Mesenteric fat pad (tissue), 1 donor: ENCODE results near the gene HOXC13. TPM values are rescaled to one million over a fixed set of nuclear protein-coding genes. Genes with fewer than 3 reads are reported as not detected.

Experiments used
- DNase-seq: peaks from one replicate; pipeline ENCODE4 v3.0.0-alpha.2; 2020; ENCODE audit warnings: low spot score
- total RNA-seq: library from RNA; stranded (reverse); fragmentation: NEBNext Ultra II Directional; extraction: Animal tissue kit (Norgen Biotek cat#: 25700); gene quantifications from one replicate; pipeline ENCODE4 v1.2.1, GENCODE V29; 2021
- donor health status: DM: yes; HTN: yes; CAD: no.

HOXC13 gene
- total RNA-seq, 1 donor from 2014 or later, result not detected

DNA sequence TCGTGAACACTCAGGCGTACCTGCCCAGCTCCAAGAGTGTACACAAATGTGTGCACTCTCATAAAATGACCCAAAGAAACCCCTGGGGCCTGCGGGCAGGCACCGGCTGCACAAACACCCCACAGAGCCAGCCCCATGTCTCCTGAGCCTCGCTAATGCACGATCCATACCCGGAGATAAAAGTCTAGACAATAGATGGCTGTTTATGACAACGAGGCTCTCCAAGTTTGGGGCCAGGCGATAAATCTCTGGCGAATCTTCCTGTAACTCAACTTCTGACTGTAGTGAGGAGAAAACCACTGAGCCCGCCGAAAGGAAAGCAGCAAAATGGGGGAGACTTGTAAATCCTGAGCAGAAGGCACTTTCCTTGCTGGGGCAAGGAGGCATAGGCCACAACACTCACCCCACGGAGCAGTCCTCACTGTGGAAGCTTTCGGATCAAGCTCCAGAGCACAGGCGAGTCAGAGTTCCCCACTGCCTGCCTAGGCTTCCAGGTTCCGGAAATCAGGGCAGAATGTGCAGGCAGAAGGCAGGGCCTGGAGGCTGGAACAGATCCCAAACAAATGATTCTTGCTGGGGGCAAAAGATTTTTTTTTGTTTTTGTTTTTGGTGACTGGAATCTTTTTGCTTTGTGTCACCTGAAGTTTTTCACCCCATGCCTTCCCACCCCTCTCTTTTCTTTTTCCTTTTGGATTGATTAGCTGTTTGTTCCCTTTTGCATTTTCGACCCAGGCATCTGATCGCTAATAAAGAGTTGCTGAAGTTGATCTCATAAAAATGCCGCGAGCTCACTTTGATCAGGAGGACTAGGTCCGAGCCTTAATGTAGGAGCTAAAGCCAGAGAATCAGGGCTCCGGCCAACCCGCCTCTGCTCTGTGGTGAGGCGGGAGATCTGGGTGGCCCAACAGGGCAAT, 29.8 kb downstream of the HOXC13 start:
- DNase-seq, result no peak

DNA sequence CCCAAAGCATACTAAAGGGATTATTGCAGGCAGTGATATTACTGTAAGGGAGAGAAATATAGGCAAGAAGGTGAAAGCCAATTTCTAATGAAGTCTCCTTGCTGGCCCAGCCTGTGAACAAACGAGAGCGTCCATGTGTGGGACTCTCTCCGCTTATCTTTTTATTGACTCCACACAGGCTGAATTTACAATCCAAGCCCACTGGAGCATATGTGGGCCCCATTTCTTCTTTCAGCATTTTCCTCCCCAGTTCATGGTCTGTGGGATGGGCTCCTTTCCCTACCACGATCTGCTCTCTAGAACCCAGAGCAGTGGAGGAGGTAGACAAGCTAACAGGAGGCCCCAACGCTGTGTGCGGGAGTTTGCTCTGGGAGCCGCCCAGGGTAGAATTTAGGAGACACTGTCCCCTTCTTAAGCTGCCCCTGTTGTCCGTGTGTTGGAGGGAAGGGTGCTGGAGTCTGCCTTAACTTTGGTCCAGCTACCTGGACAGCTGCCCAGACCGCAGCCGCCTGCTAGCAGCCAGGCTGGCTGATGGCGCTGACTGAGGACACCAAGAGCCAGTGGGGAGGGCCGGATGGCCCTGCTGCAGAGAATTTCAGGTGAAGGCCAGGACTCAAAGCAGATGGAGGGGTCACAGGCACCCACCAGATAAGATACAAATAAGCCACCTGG, 31.1 kb downstream of the HOXC13 start:
- no peak for DNase-seq

DNA sequence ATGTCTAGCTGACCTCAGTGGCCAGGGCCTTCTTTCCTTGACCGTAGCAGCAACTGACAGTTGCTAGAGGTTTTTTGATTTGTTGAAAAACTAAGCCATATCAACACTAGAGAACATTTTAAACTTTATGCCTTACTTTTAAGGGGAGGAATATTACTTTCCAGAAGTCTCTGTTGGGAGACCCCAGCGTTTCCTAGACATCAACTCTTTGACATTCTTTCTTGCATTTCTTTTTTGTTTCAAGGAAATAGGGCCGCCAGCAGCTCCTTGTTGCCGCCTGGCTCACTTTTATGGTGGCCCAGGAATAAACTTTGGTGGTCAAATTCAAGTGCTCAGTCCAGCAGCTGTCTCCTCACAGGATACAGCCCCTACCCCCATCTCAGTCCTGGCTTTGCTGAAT, 31.8 kb downstream of the HOXC13 start:
- no peak for DNase-seq

DNA sequence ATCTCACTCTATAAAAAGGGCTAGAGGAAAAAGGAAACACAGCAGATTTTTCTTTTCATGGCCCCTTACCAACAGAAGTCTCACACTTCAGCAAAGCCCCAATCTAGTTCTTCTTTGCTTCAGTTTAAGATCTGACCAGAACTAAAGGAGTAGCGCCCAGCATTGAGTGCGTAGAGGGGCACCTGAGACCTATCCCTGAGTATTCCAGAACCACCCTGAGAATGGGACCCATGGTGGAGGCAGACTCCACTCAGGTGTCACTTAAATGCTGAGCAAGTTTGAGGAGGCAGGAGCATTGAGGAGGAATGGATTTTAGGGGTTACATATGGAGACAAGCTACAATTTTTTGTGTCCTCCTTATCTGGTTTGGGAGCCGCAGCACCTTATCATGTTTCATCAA, 32.5 kb downstream of the HOXC13 start:
- no peak for DNase-seq

DNA sequence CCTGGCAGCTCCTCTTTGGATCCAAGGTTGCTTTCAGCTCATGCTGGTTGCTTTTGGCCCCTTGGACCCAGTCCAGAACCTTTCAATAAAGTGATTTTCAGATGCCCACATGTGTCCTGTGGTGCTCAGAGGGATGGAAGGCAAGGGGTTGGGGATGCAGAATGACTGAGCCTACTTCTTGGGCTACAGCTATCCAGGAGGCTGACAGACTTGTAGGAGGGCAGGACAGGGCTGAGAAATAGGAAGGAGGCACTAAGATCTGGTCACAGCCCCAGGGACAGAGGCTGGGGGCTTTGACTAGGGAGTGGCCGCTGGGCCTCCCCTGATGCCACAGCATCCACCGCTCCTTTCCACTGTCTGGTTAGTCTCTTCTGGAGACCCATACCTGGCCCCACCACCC, 33.1 kb downstream of the HOXC13 start:
- no peak for DNase-seq

DNA sequence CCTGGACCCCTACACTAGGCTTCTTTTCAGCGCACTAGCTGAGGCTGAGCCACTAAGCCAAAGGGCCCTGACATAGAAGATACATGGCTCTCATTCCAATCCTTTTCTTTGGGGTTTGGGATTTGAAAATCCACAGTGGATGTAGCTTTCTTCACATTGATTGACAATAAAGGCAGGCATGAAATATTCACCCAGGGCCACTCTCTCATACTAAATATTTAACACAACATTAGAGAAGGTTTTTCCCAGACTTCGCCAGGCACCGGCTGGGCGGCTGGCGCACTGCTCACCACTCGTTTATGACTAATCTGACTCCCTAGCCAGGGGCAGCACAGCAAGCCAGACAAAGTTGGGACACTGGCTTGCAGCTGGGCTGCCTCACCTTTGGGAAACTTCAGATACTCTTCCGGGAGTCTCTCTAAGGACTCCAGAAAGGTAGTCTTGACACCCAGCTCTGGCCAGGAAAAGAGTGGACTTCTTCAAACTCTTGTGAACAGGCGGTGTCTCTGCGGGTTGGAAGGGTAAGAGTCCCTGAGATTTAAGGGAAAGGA, 33.6 kb downstream of the HOXC13 start:
- DNase-seq, result no peak

DNA sequence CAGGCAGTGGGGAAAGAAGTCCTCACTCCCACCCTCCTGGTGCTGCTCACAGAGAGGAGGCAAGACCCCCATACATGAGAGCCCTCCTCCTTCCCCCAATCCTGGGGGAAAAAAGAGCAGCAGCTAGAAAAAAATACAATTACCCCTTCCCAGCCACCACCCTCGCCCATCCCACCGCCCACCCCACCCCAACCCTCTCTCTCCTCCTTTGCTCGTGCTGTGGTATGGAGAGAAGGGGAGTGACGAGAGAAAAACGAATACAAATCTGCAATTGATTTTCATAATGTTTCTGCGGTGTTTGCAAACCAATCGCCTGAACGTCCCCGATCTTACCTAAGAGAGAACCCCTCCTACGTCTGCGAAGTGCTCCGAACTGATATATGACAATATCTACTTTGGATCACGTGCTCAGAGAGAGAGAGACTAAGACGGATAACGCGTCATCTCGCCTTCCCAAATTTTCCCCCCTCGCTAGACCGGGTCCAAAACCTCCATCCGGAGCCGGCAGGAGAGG, 34.1 kb downstream of the HOXC13 start, which contains the start of gene HOXC11:
Gene HOXC11 (plus strand): TSS at position 405 of the 514 bp plus-strand sequence. CDS start 116 bp downstream, outside the sequence.
- DNase-seq, result no peak

DNA sequence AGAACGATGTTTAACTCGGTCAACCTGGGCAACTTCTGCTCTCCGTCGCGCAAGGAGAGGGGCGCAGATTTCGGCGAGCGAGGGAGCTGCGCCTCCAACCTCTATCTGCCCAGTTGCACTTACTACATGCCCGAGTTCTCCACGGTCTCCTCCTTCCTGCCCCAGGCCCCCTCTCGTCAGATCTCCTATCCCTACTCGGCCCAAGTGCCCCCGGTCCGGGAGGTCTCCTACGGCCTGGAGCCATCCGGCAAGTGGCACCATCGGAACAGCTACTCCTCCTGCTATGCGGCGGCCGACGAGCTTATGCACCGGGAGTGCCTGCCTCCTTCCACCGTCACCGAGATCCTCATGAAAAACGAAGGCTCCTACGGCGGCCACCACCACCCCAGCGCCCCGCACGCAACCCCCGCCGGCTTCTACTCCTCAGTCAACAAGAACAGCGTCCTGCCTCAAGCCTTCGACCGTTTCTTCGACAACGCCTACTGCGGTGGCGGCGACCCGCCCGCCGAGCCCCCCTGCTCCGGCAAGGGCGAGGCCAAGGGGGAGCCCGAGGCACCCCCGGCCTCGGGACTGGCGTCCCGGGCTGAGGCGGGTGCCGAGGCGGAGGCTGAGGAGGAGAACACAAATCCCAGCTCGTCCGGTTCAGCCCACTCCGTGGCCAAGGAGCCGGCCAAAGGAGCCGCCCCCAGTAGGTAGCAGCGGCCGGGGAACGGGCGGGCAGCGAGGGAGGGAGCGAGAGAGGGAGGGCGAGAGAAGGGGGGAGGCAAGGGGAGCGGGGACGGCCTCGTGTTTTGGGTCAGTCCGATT, 34.8 kb downstream of the HOXC13 start:
- no peak for DNase-seq

DNA sequence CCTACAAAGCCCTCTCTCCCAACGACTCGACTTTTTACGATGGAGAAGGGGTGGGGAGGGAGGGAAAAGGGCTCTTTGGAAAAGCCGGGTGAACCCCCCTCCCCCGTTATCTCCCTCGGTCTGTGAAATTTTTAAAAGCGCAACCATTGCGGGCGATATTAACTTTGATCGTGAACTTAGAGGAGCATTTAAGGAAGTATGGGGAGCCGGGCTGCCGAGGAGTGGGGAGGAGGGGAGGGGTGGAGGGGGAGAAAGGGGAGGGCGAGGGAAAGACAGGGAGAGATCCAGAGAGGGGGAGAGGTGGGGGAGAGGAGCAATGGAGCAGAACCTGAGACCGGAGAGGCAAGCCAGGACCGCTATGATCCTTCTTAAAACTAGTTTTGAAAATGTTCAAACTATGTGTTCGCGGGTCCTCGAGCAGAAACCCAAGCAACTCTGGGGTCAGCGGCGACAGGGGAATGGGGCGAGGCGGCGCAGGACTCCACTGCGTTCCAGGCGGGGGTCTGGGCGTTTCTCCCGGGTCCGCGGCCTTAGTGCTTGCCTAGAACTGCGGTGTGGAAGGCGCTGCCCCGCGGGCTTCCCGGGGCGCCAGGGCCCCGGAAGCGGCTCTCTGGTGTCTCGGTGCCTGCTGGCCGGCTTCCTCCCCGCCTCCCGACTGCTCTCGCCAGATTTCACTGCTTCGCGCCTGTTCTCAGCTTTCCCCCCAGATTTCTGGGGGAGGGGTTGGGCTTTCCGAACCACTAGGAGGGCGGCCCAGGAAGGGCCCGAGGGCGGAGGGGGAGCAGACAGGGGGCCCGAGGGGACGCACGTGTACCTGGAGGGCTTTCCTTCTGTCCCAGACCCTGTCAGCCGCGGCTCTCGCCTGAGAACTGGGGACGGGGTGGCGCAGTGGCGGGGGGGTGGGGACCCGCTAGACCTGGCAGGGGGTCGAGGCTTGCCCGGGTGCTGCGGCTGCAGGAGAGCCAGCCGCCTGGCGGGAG, 35.7 kb downstream of the HOXC13 start, which contains the start of gene HOTAIR:
Gene HOTAIR (minus strand): TSS at position 871 of the 980 bp plus-strand sequence.
- no peak for DNase-seq

- no peak for DNase-seq
Measured at GRCh38 chr12:53975064-53975471, 36.4 kb downstream of the HOXC13 start.

DNA sequence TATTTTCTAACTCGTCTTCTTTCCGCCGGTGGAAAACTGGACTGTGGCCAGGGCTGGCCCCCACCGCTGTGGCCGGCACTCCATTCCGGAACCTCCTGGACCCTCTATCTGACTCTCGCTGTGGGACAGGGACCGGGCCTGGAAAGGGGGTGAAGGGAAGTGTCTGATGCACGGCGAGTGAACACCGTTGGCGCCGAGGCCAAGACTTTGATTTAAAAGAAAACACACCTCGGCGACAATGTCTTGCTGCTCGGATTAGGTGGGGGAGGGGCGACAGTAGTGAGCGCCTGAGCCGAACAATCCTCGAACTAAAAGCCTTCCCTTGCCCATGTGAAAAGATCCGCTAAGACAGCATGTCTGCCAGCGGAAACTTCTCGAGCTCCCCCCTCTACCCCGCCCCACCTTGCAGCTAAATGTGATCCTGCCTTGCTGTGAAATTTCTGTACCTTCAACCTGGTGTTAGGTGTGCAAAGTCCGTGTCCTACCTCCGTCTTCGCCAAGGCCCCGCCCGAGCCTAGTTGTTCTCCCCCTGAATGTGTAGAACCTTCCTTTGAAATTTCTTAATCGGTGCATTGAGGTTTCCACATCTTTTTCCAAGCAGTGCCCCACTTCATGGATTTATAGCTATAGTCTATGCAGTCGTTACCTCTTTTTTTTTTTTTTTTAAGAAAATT, 37.0 kb downstream of the HOXC13 start:
- no peak for DNase-seq

DNA sequence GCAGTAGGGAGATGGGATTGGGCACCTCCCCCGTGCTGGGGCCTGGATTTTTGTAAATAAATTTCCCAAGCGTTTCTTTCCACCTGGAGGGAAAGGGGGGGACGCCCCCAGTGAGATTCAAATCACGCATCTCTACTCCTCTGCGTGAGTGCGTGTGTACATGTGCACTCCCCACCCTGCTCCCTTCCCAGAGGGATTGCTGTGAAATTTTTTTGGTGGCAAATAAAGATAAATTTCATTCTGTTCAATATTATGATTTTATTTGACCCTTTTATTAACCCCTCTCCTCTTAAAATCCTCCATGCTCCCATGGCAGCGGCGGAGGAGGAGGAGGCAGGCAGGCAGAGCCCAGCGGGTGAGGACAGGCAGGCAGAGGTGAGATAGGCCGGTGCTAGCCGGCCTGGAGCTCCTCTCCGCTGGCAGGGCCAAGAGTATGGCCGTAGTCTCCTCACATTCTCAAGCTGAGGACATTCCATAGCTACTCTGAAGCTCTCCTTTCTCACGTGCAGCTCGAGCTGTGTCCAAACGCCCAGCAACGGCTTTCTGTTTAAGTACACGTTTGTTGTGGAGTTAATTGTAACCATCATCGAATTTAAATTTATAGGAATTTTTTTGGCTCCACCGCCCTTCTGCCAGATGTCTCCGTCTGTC, 37.7 kb downstream of the HOXC13 start:
- no peak for DNase-seq

DNA sequence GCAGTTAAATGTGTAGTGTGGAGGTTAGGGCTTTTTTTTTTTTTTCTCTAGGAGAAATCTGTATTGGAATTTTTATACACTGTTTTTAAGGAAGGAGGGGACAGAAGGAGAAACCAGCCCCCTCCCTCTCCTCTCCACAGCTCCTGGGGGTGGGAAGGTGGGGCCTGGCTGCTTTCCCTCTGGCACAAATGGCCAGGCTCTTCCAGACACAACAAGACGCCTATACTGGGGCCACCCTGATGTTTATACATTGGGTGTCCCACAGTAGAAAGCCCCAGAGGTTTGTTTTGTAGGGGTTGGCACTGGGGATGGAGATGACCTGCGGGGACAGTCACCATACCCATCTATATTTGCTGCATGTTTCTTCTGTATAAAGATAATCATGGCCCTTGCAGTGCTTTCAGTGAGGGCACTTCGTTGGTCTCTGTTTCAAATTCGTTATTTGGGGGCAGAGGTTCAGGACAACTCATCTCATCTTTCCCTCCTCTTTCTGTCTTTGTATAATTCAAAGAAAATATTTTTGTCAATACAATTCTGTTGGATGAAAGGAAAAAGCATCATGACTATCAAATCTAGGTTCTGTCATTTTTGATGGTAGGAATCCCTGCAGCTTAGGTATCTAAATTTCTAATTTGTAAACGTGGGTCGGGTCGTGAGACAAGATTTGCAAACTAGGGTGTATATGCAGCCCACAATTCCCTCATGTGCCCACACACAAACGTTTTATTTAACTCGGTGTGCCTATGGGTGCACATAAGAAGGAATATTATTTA, 38.4 kb downstream of the HOXC13 start:
- DNase-seq, result no peak

GRCh38 chr12:53977596-53978445, 39.2 kb downstream of the HOXC13 start:
- no peak for DNase-seq

GRCh38 chr12:53978477-53979356, 40.1 kb downstream of the HOXC13 start:
- no peak for DNase-seq
